Measurements from ENCODE around the gene SF3A1. TPM values are rescaled to one million over a fixed set of nuclear protein-coding genes. Genes with fewer than 3 reads are reported as not detected.

The SF3A1 gene
- total RNA-seq, 1 experiment from 2014 or later = 230 TPM

GRCh38 chr22:30305906-30306626 is 50.6 kb downstream of the SF3A1 start:
- H3K4me3 ChIP-seq (replicated peaks in 1 of 2; ENCODE audit: low read depth in 1 of 2, low read length in 2 of 2) = 0 out of 4 replicates have a peak overlapping the region, but pooled peaks of 1 of the 2 experiments have one; percentile 5
- TF ChIP-seq EGR1 (IDR thresholded peaks at IDR 0.05; ENCODE audit: low read depth) (no peak), JUND (IDR thresholded peaks at IDR 0.05) (no peak)
- H3K9me3 ChIP-seq (ENCODE audit: control insufficient read depth in 1 of 2, insufficient read depth in 1 of 2, low read depth in 1 of 2, low read length in 2 of 2) = no peaks in the 10 kb centered on the region
- no peak for ATAC-seq
- H3K9ac ChIP-seq (ENCODE audit: low read length) = 0 out of 2 replicates have a peak overlapping the region, but pooled peaks have one; percentile 2
- no peak overlapping the region for H2AFZ ChIP-seq (ENCODE audit: low read depth, low read length, poor library complexity, severe bottlenecking)
- H3K9me2 ChIP-seq (ENCODE audit: insufficient read depth) = no peaks in the 10 kb centered on the region
- H4K20me1 ChIP-seq (ENCODE audit: insufficient read depth) = no peaks in the 10 kb centered on the region
- ChIA-PET POLR2A (interaction anchor here (2.3 kb wide), 1 partner anchor 21 kb away, joined by 7 read pairs; the partner anchor contains the start of gene TBC1D10A), CTCF (no interaction called here), RAD21 (ENCODE audit: low non-redundant PET in 1 of 2, low total read pairs in 2 of 2, uncharacterized antibody in 2 of 2, unreplicated experiment in 2 of 2) (no interaction called here)
- no peaks in the 10 kb centered on the region for H3K79me2 ChIP-seq (ENCODE audit: insufficient read depth, low read length)
- BruUV-seq (replicated peaks) = no TSS peak
- H3K27ac ChIP-seq (ENCODE audit: low read depth, low read length) = peak overlapping the region; percentile 86
- no peak for DNase-seq (ENCODE audit: low read depth, low spot score)
- peaks cover 67 to 96% of the 10 kb centered on the region in 2 experiments for H3K4me1 ChIP-seq (ENCODE audit: control insufficient read depth in 1 of 2, insufficient read depth in 2 of 2, low read length in 2 of 2)
- H3K4me2 ChIP-seq (ENCODE audit: low read length) = peak overlapping the region; percentile 52
- no peaks in the 10 kb centered on the region for H3K27me3 ChIP-seq (ENCODE audit: insufficient read depth, low read length)
- intact Hi-C loops (cut with micrococcal nuclease) = no loop called here
- no peaks in the 10 kb centered on the region for H3K36me3 ChIP-seq (ENCODE audit: control insufficient read depth in 1 of 2, insufficient read depth in 2 of 2, low read length in 2 of 2)

GRCh38 chr22:30305519-30305905 is 51.2 kb downstream of the SF3A1 start:
- BruUV-seq (replicated peaks) = no TSS peak
- no peaks in the 10 kb centered on the region for H3K79me2 ChIP-seq (ENCODE audit: insufficient read depth, low read length)
- intact Hi-C loops (cut with micrococcal nuclease) = no loop called here
- H3K9me2 ChIP-seq (ENCODE audit: insufficient read depth) = no peaks in the 10 kb centered on the region
- POLR2A ChIA-PET = interaction anchor here (2.3 kb wide), 1 partner anchor 22 kb away, joined by 7 read pairs; the partner anchor contains the start of gene TBC1D10A
- H3K27ac ChIP-seq (ENCODE audit: low read depth, low read length) = peak overlapping the region; percentile 86
- H3K36me3 ChIP-seq (ENCODE audit: control insufficient read depth in 1 of 2, insufficient read depth in 2 of 2, low read length in 2 of 2) = no peaks in the 10 kb centered on the region; a peak in 1 of 4 replicates
- peak overlapping the region; percentile 2; the same call in 1 of the 2 replicates for H3K9ac ChIP-seq (ENCODE audit: low read length)
- RAD21 ChIA-PET (ENCODE audit: low non-redundant PET in 1 of 2, low total read pairs in 2 of 2, uncharacterized antibody in 2 of 2, unreplicated experiment in 2 of 2) = no interaction called here
- H4K20me1 ChIP-seq (ENCODE audit: insufficient read depth) = no peaks in the 10 kb centered on the region
- no peak for DNase-seq (ENCODE audit: low read depth, low spot score)
- H3K4me1 ChIP-seq (ENCODE audit: control insufficient read depth in 1 of 2, insufficient read depth in 2 of 2, low read length in 2 of 2) = peaks cover 66 to 92% of the 10 kb centered on the region in 2 experiments
- H2AFZ ChIP-seq (ENCODE audit: low read depth, low read length, poor library complexity, severe bottlenecking) = no peak overlapping the region
- CTCF ChIA-PET = no interaction called here
- ATAC-seq = peak; percentile 44
- peak overlapping the region; percentile 52 for H3K4me2 ChIP-seq (ENCODE audit: low read length)
- H3K4me3 ChIP-seq (replicated peaks in 1 of 2; ENCODE audit: low read depth in 1 of 2, low read length in 2 of 2) = peak overlapping the region in 1 of 2 experiments; percentile 5; a peak in 1 of 4 replicates
- H3K9me3 ChIP-seq (ENCODE audit: control insufficient read depth in 1 of 2, insufficient read depth in 1 of 2, low read depth in 1 of 2, low read length in 2 of 2) = no peaks in the 10 kb centered on the region
- TF ChIP-seq EGR1 (IDR thresholded peaks at IDR 0.05; ENCODE audit: low read depth) (no peak), CBX3 (IDR thresholded peaks at IDR 0.05; ENCODE audit: low read depth) (no peak), ELF1 (IDR thresholded peaks at IDR 0.05; ENCODE audit: borderline replicate concordance, low read depth) (no peak), YY1 (IDR thresholded peaks at IDR 0.05; ENCODE audit: extremely low read depth, insufficient replicate concordance, low read depth, low read length) (no peak), RAD21 (IDR thresholded peaks at IDR 0.05; ENCODE audit: low read depth) (no peak)
- H3K27me3 ChIP-seq (ENCODE audit: insufficient read depth, low read length) = no peaks in the 10 kb centered on the region
